ENCODE data around the gene NKX6-2. TPM values are rescaled to one million over a fixed set of nuclear protein-coding genes. Genes with fewer than 3 reads are reported as not detected.

The NKX6-2 gene
- total RNA-seq, 3 donors from 2014 or later, result not detected

DNA sequence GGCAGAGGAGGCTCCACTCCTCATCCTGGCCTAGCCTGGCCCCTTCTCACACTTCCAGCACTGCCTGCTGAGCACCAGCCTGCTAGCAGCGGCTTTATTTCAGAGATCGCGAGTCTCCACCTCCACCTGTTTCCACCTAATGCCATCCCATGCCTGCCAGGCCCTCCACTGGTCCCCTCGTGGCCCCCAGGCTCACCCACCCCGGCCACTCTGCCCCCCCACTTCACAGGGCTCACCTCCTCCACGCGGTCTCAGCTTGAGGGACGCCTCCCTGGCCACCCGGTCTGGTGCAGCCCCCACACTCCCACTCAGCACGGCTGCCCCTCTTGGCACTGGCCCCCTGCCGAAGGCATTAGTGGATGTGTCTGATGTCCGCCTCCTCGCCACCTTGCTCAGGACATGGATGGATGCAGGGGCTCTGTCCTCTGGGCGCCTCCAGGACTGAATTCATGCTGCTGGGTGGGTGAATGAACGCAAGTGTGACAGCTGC, 3.8 kb upstream of the NKX6-2 start:
- Histone ChIP-seq H3K4me1 (ENCODE audit: low read depth) (peaks cover 22% of the 10 kb centered on the region), H3K36me3 (ENCODE audit: low read depth) (no peaks in the 10 kb centered on the region), H3K4me3 (no peak overlapping the region), H3K9me3 (no peaks in the 10 kb centered on the region)
- DNase-seq (no peak), ATAC-seq (no peak)
- TF ChIP-seq, protein P1, sequence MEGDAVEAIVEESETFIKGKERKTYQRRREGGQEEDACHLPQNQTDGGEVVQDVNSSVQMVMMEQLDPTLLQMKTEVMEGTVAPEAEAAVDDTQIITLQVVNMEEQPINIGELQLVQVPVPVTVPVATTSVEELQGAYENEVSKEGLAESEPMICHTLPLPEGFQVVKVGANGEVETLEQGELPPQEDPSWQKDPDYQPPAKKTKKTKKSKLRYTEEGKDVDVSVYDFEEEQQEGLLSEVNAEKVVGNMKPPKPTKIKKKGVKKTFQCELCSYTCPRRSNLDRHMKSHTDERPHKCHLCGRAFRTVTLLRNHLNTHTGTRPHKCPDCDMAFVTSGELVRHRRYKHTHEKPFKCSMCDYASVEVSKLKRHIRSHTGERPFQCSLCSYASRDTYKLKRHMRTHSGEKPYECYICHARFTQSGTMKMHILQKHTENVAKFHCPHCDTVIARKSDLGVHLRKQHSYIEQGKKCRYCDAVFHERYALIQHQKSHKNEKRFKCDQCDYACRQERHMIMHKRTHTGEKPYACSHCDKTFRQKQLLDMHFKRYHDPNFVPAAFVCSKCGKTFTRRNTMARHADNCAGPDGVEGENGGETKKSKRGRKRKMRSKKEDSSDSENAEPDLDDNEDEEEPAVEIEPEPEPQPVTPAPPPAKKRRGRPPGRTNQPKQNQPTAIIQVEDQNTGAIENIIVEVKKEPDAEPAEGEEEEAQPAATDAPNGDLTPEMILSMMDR (IDR thresholded peaks at IDR 0.05), result no peak
- intact Hi-C loops (cut with DNase I, micrococcal nuclease), result no loop called here

DNA sequence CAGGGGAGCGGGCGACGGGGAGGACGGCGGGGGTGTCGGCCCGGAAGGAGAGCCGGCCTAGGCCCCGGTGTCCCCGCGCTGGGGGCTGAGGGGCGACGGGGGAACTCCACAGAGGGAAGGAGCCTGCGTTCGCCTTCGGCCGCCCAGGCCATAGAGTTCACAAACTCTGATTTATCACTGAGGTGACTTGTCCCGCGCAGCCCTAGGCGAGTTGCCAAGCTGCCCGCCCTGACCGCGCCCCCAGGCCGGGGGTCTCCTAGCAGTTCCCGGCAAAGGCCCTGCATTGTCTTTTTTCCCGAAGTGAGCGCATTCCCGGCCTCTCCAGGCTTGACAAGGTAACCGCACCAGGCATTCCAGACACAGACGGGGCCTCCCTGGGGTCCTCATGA, 2.9 kb upstream of the NKX6-2 start:
- Histone ChIP-seq H3K4me3 (no peak overlapping the region), H3K4me1 (ENCODE audit: low read depth) (peaks cover 22% of the 10 kb centered on the region), H3K36me3 (ENCODE audit: low read depth) (no peaks in the 10 kb centered on the region), H3K9me3 (no peaks in the 10 kb centered on the region)
- ATAC-seq (no peak), DNase-seq (no peak)
- intact Hi-C loops (cut with DNase I, micrococcal nuclease), result no loop called here
- TF ChIP-seq, protein P1 (IDR thresholded peaks at IDR 0.05), result no peak

DNA sequence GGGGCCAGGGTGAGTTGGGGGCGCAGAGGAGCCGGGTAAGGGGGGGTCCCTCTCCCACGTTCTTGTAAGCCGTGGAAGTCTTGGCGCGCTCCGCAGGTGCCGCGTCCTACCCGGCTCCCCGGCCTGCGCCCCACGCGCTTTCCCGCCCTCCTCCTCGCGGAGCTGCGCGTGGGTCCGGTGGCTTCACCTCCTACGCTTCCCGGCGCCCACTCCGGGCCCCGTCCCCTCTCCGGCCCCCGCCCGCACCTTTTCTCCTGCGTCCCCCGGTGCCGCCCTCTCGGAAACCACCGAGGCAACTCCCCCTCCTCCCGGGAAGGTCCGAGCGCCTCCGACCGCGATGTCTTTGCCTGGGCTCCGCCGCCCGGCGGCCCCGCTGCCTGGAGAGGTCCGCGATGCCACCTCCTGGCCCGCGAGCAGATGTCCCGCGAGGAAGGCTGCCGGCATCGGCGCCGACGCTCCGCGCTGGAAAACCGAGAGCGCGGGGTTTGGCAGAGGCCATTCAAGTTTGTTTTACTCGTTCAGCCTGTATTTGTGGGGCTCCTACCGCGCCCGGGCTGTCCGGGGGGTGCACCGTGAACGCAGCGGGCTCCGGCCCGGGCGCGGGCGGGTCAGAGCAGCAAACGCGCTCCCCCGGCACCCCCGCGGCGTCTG, 2.4 kb upstream of the NKX6-2 start:
- H3K36me3 ChIP-seq (ENCODE audit: low read depth), result no peaks in the 10 kb centered on the region
- peak in 2 of 3 donors; percentile 35 to 62 for DNase-seq
- H3K4me1 ChIP-seq (ENCODE audit: low read depth), result peaks cover 22% of the 10 kb centered on the region
- H3K9me3 ChIP-seq, result no peaks in the 10 kb centered on the region
- no peak overlapping the region for H3K4me3 ChIP-seq
- intact Hi-C loops (cut with DNase I, micrococcal nuclease), result no loop called here
- TF ChIP-seq, protein P1 (IDR thresholded peaks at IDR 0.05), result no peak
- peak; percentile 53 for ATAC-seq

DNA sequence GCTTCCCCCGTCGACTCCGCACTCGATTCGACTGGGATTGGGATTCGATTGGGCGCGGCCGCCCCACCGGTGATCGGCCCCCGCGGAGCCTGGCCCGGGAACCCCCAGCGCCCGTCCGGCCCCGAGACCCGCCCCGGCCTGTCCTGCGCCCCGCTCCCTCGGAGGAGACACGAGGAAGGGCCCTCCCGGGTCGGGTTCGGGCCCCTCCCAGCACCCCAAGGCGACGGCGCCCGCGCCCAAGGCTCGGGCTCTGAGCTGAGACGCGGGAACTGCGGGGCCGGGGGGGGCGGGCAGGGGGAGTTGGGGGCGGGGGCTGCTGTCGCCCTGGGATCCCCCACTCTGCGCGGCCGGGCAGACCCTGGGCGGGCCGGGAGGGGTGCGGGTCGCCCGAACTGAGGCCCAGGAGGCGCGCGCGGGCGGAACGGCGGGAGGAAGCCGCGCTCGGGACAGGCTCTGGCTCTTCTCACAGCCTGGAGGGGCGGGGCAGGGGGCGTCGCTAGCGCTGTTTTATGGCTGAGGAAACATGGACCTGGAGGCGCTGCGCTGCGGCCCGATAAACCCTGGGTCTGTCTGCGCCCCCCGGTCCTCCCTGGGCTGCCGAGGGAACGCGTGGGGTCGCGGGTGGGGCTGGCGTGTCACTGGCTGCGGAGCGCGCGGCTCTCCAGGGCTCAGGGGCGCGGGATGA, 1.7 kb upstream of the NKX6-2 start:
- no peaks in the 10 kb centered on the region for H3K9me3 ChIP-seq
- no peak overlapping the region for H3K4me3 ChIP-seq
- intact Hi-C loops (cut with DNase I, micrococcal nuclease), result no loop called here
- TF ChIP-seq, protein P1 (IDR thresholded peaks at IDR 0.05), result no peak
- H3K4me1 ChIP-seq (ENCODE audit: low read depth), result peaks cover 22% of the 10 kb centered on the region
- no peaks in the 10 kb centered on the region for H3K36me3 ChIP-seq (ENCODE audit: low read depth)
- ATAC-seq (peak; percentile 51), DNase-seq (peak in 2 of 3 donors; percentile 51 to 58)

DNA sequence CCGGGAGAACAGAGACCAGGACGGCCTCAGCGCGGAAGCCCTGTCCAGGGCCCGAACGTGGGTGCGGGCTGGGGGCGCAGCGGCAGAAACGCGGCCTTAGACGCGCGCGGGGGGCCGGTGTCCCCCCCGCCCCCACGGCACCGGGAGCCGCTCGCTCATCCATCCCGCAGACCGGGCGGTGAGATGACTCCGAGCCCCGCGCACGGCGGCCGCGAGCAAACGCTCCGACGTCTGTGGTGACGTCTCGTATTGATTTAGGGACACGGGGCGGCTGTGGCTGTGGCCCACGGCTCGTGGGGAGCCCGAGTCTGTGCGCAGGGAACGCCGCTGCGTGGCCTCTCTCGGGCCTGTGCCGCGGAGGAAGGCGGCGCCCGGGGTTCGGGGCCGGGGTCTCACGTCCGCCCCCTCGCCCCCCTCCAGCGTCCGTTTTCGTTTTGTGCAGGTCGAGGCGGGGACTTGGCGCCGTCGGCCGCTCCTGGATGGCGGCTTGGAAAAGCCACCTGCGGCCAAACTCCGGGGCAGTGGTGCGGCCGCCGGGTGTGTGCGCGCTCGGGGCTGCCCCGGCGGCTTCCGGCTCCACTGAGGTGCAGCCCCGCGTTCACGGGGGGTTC, 1.0 kb upstream of the NKX6-2 start:
- Histone ChIP-seq H3K9me3 (no peaks in the 10 kb centered on the region), H3K4me3 (no peak overlapping the region), H3K36me3 (ENCODE audit: low read depth) (no peaks in the 10 kb centered on the region), H3K4me1 (ENCODE audit: low read depth) (peaks cover 22% of the 10 kb centered on the region)
- TF ChIP-seq, protein P1 (IDR thresholded peaks at IDR 0.05), result no peak
- intact Hi-C loops (cut with DNase I, micrococcal nuclease), result no loop called here
- ATAC-seq, result peak; percentile 33
- DNase-seq, result no peak

All from mucosa of descending colon (tissue), 3 donors.